Erythroblast (primary cell): ENCODE results near the gene CNNM4.

Source experiments
- GATA1 ChIP-seq: IDR thresholded peaks from 2 replicates; pipeline ENCODE4 v1.6.1; 2011; ENCODE audit warnings: low read depth, mild to moderate bottlenecking, control low read depth, low read length, moderate library complexity
- POLR2A ChIP-seq: IDR thresholded peaks from 2 replicates; pipeline ENCODE4 v1.6.1; 2011; ENCODE audit warnings: mild to moderate bottlenecking, low read length

DNA sequence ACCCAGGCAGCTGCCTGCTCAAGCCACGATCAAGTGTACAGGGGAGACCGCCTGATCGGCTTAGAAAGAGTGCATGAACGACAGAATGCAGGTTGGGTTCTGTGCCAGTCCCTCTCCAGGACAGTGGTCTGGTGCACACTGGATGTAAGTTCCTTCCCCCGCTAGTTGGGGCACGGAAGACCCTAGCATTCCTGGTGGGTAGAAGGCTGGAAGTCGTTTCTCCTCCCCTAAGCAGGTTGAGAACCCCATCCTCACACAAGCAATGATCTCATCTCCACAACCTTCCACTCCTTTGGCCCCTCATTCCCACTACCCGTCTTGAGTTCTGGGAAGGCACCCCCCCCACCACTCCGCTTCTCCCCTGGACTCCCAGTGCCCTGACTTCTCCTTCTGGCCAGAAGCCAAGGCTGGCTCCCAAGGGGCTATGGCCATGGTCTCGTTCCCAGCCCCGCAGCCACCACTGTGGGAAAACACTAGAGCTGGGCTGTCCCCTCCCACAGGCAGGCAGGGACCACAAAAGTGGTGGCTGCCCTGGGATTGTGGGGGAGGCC, 98.5 kb downstream of the CNNM4 start:
- TF ChIP-seq POLR2A = no peak
- TF ChIP-seq GATA1 = no peak
